DMS 273 treated with DMSO at 0.1 percent for 48 hours (cell line): ENCODE data around the gene AKAP12.

Experiments
- DNase-seq: peaks from one replicate; lab custom pipeline; 2025; lab: John Stamatoyannopoulos, UW

The AKAP12 gene

DNA sequence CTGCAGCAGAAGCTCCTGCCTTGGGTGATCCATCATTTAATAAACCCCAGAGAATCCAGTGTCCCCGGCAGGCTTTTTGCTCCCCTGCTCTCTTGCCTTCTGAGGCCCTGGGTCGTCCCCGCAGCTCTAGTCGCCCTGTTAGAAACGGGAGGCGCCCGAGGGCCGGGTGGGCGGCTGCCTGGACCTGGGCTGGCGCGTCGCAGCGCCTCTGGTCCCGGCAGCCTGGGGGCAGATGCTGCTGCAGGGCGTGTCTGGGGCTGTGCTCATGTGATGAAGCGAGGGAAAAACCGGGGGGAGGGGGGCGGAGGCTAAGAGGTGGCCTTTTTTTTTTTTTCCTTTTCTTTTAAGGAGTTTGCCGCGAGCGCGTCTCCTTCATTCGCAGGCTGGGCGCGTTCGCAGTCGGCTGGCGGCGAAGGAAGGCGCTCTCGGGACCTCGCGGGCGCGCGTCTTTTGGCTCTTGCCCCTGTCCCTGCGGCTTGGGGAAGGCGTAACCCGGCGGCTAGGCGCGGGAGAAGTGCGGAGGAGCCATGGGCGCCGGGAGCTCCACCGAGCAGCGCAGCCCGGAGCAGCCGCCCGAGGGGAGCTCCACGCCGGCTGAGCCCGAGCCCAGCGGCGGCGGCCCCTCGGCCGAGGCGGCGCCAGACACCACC, 394 bp downstream of the AKAP12 start:
- DNase-seq = peak; percentile 51

DNA sequence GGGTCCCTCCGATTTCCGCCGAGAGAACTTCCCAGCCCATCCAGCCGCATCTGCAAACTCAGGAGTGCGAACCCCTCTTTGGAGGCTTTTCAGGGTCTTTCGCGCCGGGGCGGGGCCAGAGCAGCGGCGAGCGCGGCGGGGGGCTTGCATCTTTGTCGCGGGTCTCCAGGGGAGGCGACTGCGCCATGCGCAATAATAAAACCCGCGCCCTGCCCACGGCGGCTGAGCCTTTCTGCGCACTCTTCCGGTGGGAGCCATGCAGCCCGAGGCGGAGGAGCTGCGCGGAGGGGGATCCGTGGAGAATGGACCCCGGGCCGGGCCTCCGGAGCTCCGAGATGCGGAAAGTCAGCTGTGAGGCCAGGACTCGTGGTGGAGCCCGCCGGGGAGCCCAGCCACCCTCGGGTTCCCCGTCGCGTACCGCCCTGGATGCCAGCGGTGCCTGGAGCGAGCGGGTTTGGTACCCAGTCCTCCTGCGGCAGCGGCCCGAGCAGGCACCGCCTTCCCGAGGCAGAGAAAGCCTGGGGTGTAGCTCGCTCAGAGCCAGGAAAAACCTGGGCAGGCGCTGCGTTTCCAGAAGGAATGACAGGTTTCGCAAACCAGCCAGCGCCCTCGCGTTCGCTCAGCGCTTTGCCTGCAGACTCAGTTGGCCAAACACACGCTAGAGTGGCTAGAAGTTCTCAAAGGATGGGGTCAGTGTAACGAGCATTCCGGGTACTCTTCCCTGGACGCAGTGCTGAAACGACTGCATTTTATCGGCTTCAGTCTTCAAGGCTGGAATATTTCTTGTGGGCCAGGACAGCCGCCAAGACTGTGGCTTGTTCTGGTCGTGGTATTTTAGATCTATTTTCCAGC, 1.2 kb downstream of the AKAP12 start:
- DNase-seq = peak; percentile 14

DNA sequence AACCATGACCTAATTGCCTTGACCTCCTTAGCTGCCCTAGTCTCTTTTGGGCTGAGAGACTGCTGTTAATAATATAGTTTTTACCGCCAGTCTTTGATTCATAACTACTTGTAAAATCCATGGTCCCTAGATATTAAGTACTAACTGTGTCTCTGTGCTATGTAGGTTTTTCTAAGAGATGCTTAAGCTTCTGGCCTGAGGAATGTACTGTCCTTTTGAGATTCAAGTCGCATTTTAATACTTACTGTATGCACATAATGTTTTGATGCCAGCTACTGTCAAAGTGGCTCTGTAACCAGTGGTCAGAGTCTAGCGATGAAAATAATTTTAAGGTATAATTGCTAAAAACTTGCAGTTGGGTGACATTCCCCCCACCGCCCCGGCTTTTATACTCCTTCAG, 2.1 kb downstream of the AKAP12 start:
- no peak for DNase-seq

DNA sequence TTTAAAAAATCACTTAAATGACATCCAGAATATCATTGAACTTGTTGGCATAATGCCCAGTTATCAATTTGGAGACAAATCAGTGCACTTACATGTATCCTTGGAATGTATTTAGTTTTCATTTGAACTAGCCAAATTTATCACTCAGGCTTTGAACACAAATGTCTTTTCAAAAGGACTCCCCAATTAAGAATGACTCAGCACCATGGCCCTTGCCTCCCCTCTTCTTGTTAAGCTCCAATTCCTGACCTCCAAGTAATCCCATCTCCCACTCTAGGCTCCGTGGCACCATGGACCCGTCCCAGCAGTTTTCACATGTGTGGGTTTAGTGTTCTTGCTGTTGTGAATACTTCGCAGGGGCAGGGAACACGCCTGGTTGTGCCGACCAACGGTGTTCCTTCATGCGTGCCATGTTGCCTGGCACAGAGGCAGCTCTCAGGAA, 2.7 kb downstream of the AKAP12 start:
- DNase-seq = no peak

DNA sequence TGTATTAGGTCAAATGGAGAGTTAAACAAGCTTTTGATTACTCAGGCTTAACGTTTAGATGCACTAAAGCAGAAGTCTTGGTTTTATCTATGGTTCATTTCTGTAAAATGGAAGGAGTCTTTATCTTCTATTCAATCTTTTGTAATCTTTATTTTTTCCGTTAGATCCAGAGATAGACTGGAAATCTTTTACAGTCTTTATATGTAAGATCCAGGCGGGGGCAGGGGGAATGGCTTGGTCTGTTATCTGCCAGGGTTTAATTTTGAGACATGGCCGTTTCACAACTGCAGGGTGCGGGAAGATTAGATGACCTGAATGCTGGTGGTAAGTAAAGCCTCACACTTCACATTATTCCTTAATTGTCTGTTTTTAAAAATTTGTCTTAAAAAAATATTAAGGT, 3.7 kb downstream of the AKAP12 start:
- DNase-seq = no peak

DNA sequence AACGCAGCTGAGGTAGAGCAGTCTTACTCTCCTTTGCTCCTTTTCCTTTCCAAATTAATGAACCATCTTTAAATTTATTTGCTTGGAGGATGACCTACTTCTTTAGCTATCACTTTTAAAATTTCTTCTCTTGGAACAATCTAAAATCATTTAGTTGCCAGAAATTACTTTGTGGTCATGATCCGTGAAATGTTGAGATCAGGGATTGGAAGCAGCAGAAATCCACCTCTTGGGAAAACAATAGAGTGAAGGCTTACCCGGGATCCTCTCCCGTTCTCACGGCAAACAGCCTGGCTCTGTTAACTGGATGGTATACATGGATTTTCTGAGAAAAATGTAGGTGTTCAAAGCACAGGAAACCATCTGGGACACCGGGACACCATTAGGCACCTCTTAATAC, 7.7 kb downstream of the AKAP12 start:
- no peak for DNase-seq

DNA sequence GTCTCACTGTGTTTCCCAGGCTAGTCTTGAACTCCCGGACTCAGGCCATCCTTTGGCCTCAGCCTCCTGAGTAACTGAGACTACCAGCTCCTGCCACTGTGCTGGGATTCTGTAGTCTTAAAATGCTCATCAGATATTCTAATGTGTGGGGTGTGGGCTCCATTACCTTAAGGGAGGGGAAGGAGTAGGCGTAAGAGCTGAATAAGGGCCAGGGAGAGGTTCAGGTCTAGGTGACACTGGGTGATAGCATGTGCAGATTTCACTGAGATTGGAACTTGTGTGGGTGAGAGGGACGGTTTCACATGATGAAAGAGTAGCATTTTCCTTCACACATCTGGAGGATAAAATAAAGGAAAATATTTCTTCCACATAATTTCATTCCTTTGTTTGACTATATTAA, 8.5 kb downstream of the AKAP12 start:
- no peak for DNase-seq

DNA sequence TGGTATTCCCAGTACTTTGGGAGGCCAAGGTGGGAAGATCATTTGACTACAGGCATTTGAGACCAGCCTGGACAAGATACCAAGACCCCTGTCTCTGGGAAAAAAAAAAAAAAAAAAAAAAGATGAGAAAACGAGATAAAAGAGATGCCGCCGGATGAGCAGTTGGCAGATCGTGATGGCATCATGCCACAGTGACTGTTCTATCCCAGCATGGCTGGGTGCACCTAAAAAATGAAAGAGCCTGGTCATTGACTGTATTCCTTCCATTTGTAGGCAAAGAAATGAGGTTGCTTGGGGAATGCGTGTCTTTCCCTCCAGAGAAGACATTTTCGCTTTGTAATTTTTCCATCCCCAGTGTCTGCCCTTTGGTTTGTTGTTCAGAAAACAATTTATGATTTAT, 12.9 kb downstream of the AKAP12 start:
- no peak for DNase-seq

DNA sequence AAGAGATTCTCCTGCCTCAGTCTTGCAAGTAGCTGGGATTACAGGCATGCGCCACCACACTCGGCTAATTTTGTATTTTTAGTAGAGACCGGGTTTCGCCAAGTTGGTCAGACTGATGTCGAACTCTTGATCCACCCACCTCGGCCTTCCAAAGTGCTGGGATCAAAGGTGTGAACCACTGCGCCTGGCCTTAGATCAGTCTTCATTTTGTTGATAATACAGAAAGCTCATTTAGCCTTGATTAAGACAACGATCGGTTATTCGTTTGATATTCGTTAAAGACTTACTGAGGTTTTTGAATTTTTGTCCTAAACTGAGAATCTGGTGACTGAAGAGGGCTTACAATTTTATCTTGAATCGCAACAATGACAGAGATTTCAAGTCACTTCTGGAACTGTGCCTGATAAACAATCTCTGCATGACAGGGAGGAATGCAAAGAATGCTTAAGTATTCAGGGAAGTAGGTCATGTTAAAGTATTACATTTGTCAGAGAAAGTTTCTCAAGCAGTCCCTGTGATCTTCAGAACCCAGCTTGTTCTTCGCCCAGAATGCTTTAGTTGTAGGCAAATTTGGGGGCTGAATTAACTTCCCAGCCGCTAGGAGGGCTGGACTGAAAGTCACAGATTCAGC, 14.8 kb downstream of the AKAP12 start:
- no peak for DNase-seq

DNA sequence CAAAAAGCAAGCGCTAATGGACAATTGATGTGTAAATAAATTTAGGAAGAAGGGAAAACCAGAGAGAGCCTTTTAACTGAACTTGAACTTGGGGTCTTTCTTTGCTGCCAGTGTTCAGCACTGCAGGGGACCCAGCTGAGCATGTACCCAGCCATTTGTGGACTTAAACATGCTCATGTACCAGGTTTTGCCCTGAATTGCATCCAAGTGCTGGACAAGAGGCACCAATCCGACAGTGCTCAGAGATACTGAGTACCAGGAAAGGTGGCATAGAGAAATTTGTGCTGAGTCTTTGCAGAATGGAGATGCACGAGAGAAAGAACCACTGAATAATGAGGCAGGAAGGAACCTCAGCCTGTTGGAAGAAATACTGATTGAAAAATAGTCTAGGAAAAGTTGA, 16.0 kb downstream of the AKAP12 start:
- no peak for DNase-seq

DNA sequence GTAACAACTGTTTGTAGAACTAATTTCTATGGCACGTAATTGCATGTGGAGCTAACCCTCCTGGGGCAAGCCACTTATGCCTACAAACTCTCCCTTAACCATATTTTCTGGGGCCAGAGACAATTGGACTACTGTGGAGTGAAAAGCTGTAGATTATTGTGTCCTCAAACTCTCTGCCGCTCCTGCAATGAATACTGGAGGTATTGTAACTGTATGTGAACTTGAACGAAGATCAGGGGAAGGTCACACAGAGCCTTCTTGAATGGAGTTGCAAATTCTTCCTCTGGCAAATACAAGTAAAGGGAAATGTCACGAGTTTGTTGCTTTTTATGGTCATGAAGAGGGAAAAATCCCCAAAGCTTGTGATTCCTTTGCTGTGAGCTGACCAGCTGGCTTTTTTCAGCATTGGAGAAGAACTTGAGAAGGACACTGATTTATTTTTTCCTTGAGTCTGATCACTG, 18.2 kb downstream of the AKAP12 start:
- no peak for DNase-seq

DNA sequence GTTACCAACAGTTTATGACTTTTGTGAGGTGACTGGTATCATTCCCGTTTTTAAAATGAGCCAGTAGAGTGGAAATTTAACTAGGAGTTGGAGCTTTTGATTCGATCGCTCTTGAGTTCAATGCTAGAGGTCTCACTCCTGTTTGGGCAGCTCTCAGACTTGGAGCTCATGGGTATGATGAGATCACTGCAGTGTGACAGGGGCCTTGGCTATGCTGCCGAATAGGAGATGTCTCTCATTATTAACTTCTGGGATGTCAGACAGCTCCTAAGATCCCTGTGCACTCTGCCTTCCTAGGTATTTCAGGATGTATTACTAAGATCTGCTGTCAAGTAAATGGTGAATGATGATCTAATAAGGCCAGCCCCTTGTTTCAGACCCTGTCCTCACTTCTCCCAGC, 20.4 kb downstream of the AKAP12 start:
- DNase-seq = no peak

DNA sequence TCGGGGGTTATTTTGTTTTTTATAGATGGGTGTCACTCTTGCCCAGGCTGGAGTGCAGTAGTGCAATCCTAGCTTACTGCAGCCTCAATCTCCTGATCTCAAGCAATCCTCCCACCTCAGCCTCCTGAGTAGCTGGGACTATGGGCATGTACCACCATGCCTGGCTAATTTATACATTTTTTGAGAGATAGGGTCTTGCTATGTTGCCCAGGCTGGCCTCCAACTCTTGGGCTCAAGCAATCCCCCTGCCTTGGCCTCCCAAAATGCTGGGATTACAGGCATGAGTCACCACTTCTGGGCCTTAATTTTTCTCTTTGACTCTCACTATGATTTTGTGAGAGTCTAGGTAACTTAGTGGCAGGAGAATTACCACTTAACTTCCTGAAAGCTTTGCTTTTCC, 23.3 kb downstream of the AKAP12 start:
- no peak for DNase-seq

DNA sequence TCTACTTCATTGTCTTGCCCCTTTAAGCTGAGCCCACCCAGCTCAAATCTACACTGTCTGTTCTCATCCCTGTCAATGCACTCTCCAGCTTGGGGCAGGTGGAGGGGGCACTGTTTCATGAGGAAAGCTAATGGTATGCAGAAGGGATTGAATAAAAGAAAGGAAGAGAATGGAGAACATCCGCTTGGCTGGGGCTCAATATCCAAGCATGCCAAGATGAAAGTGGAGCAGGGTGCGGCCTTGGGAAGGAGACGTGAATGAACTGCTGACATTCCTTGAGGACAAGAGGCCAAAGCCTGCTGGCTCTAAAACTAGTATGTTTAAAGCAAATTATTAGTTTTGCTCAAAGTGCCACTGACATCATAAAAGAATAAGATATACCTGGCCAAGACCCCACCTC, 24.2 kb downstream of the AKAP12 start:
- no peak for DNase-seq

DNA sequence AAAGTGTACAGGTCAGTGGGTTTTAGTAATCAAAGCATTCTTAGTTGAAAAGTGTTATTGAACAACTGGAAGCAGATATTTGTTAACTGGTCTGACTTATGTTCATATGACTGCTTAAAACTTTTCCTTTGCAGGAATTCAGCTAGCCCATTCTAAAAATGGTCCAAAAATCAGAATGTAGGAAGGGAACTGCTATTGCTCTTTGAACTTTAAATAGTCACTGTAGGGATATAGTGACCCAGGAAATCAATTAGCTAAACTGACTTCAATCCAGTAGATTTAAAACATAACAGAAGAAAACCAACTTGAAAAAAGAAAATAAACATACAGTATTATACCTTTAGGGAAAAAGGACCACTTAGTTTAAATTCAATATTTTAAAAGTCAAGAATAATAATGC, 25.5 kb downstream of the AKAP12 start:
- DNase-seq = no peak

DNA sequence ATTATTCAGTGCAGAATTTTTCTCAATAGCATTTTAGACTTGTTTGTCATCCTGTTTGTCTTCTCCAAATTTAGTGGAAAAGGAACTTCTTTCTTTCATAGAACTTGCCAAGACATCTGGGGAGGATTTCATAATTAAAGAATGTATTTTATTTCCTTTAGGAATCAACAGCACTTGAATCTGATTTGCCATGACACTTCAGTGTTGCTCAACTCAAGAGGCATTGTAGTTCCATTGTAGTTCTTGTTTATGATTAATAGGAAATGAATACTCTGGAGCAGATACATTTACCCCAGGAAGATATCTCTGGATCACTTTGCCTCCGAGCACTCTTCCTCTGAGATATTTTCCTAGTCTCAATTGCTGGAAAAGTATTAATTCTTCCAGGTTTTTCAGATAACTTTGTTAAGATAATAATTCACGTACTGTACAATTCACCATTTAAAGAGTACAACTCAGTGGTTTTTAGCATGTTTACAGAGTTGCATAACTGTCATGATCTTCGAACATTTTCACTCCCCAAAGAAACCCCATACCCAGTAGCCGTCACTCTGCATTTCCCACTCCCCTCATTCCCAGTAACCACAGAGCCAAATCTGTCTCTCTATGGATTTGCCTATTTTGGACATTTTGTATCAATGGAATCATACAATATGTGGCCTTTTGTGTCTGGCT, 29.7 kb downstream of the AKAP12 start:
- DNase-seq = no peak

DNA sequence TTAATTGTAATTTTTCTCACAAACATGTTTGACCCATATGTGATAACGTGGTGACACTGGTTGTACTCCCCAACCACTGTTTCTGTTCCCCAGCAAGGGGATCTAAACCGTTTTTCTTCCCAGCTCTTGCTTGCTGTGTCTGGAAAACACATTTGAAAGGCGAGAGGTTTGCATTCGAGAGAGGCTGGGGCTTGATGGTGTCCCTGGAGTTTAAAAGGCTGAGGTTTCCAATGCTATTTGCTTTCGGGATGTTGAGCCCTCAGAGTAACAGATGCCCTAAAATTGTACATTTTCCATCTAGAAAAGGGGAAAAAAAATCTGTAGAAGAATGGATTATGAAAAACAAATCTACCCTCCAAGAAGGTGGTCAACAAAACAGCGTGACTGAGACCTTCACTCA, 35.4 kb downstream of the AKAP12 start:
- DNase-seq = no peak

DNA sequence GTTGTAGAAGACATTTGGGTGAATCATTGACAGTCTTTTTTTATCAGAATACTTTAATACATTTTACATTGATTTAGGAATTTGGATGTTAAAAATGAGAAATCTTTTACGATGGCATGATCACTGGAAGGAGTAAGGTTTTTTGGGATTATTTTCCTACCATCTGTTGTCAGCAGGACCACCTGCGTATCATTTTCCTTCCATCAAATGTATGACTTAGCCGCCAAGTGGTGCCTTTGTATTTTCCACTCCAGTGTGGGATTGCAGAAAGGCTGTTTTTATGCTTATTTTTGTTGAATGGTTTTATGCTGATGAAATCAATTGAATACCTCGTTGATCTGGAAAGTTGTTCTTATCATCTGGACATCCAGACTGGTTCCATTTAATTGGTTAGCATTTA, 35.8 kb downstream of the AKAP12 start:
- no peak for DNase-seq

DNA sequence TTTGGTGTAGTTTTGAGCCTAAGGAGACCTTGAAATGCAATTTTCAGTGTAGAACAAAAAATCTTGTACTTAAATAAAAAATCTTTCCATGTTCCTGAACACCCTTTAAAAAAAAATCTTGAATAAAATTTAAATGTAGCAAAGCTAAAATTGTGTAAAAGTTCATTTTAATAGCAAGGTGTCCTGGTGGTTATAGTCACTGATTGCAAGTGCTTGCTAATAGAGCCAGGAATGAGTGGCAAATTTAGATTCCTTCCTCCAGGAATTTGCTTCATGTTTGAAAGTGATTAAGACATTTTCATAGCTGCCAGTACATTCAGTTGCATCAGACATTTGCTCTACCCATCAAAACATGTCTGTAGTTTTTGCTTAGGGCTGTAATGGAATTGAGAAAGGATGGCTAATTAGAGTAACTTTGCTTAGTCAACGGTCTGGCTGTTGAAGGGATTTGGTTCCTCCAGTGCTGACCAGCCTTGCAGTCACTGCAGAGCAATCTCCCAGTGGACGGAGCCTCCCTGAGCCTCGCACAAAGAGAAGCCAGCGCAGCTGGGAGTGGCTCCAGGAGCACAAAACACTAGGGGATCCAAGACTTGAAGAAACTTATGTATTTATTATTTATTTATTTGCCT, 36.5 kb downstream of the AKAP12 start:
- no peak for DNase-seq

DNA sequence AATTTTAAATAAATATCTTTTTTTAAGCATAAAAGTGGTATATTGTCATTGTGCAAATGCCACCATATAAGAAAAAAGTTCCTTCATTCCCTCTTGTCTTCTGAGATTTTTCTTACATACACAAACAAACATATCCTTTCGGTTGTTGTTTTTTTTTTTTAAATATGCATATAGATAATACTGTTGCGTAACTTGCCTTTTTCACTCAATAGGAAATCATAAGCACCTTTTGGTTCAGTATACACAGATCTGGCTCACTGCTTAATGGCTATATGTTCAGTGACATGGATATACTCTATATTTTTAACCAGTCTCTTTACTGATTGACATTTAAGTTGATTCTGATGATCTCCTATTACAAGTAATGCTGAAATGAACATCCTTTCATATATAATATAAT, 40.1 kb downstream of the AKAP12 start:
- no peak for DNase-seq

DNA sequence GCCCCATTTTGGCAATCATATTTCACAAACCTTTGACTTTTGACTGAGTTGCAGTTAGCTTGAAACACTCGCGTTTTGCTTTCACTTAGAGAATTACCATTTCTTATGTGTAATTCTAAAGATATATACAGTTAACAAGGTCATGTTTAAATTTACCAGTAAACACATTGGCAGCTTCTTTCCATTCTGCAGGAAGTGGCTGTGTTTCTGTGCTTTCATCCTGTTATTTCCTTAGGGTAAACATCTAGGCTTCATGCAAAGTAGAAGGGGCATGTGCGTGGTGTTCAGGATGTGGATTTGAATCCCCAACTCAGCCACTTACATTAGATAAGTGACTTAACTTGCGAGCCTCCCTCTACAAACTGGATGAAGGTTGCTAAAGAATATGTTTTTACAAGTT, 41.1 kb downstream of the AKAP12 start:
- DNase-seq = no peak

DNA sequence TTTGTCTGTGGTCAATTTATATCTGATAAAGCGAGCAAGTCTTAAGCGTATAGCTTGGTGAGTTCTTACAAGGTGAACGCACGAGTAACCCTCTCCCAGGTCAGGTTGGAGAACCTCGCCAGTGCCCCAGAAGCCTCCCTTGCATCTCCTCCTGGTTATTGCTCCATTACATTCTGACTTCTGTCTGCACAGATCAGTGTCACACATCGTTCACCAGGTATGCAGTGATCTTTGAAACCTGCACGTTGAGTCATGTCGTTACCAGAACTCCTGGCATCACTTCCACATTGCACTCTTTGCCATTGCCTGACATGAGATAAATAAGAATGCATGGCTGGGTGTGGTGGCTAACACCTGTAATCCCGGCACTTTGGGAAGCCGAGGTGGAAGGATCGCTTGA, 44.2 kb downstream of the AKAP12 start:
- DNase-seq = no peak
